IMR-90 (cell line): ENCODE measurements around the gene PDYN.

Experiments used
- BHLHE40 ChIP-seq: fragments of 150-350 bp; IDR thresholded peaks from 2 replicates; pipeline ENCODE4 v1.6.1; 2016; ENCODE audit warnings: mild to moderate bottlenecking, low read depth, low read length
- MAFK ChIP-seq: IDR thresholded peaks from 2 replicates; pipeline ENCODE4 v1.6.1; 2012; ENCODE audit warnings: low read depth, low read length, improper control_type of control experiment
- MAZ ChIP-seq: IDR thresholded peaks from 2 replicates; pipeline ENCODE4 v1.6.1; 2012; ENCODE audit warnings: low read depth, mild to moderate bottlenecking, low read length, improper control_type of control experiment, moderate library complexity, borderline replicate concordance
- POLR2A ChIP-seq: IDR thresholded peaks from 2 replicates; pipeline ENCODE4 v1.6.1; 2012; ENCODE audit warnings: mild to moderate bottlenecking, low read depth, low read length
- RAD21 ChIP-seq: IDR thresholded peaks from 2 replicates; pipeline ENCODE4 v1.6.1; 2012; ENCODE audit warnings: low read length, improper control_type of control experiment
- USF2 ChIP-seq: fragments of 150-350 bp; IDR thresholded peaks from 2 replicates; pipeline ENCODE4 v1.6.1; 2017; ENCODE audit warnings: mild to moderate bottlenecking, antibody characterized with exemption, low read length, low read depth
- TF ChIP-seq, protein P1 (sequence below): conservative IDR thresholded peaks from 2 replicates; pipeline ENCODE4 v1.5.1; 2012; ENCODE audit warnings: mild to moderate bottlenecking, low read depth, low read length, improper control_type of control experiment

DNA sequence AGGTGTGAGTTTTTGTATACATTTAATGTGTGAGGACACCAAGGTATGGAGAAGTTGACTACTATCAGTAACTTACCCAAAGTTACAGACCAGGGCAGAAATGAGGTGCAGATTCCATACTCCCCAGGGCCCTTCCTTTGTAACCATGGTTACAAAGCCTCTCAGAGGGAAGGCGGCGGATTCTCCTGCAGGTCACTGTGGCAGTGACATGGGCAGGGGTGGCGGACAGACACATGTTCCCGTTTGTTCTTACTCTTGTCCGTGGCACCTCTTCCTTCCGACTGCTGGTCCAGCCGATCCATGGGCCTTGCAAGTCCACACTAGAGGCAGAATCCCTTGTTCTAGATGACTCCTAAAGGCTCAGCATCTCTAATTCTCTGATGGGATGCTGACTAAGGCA is 43.0 kb downstream of the PDYN start:
- no peak for TF ChIP-seq MAFK
- TF ChIP-seq, protein P1, sequence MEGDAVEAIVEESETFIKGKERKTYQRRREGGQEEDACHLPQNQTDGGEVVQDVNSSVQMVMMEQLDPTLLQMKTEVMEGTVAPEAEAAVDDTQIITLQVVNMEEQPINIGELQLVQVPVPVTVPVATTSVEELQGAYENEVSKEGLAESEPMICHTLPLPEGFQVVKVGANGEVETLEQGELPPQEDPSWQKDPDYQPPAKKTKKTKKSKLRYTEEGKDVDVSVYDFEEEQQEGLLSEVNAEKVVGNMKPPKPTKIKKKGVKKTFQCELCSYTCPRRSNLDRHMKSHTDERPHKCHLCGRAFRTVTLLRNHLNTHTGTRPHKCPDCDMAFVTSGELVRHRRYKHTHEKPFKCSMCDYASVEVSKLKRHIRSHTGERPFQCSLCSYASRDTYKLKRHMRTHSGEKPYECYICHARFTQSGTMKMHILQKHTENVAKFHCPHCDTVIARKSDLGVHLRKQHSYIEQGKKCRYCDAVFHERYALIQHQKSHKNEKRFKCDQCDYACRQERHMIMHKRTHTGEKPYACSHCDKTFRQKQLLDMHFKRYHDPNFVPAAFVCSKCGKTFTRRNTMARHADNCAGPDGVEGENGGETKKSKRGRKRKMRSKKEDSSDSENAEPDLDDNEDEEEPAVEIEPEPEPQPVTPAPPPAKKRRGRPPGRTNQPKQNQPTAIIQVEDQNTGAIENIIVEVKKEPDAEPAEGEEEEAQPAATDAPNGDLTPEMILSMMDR = no peak
- TF ChIP-seq RAD21 = no peak
- no peak for TF ChIP-seq POLR2A
- no peak for TF ChIP-seq MAZ
- no peak for TF ChIP-seq USF2
- TF ChIP-seq BHLHE40 = no peak
